Glutamatergic neuron (in vitro differentiated cells): ENCODE results near the gene FGF22. TPM values are rescaled to one million over a fixed set of nuclear protein-coding genes. Genes with fewer than 3 reads are reported as not detected.
"Not testable (repeated sequence)": the region's sequence is repeated elsewhere in the genome, so short reads cannot be mapped to it uniquely, and the experiment has no call there.

Experiments
- DNase-seq: peaks from one replicate; pipeline ENCODE4 v3.0.0; 2022
- H3K27ac Mint-ChIP-seq: one replicate; pipeline ENCODE4 v1.8.0; 2020; ENCODE audit warnings: mild to moderate bottlenecking, mixed read lengths, inconsistent platforms; ENCODE audit not compliant: unreplicated experiment
- H3K27me3 Mint-ChIP-seq: one replicate; pipeline ENCODE4 v1.8.0; 2020; ENCODE audit warnings: mild to moderate bottlenecking, moderate library complexity, mixed read lengths, inconsistent platforms; ENCODE audit not compliant: unreplicated experiment
- H3K36me3 Mint-ChIP-seq: one replicate; pipeline ENCODE4 v1.8.0; 2020; ENCODE audit warnings: mild to moderate bottlenecking, mixed read lengths, inconsistent platforms; ENCODE audit not compliant: unreplicated experiment
- H3K4me1 Mint-ChIP-seq: one replicate; pipeline ENCODE4 v1.8.0; 2020; ENCODE audit warnings: mild to moderate bottlenecking, low read depth, mixed read lengths, inconsistent platforms; ENCODE audit not compliant: unreplicated experiment
- H3K4me3 Mint-ChIP-seq: one replicate; pipeline ENCODE4 v1.8.0; 2020; ENCODE audit warnings: mild to moderate bottlenecking, mixed read lengths, inconsistent platforms; ENCODE audit not compliant: unreplicated experiment
- H3K9me3 Mint-ChIP-seq: one replicate; pipeline ENCODE4 v1.8.0; 2020; ENCODE audit warnings: mild to moderate bottlenecking, moderate library complexity, mixed read lengths, inconsistent platforms; ENCODE audit not compliant: unreplicated experiment
- CTCF ChIP-seq: fragments of 200-600 bp; sonication (generic); IDR thresholded peaks from one replicate; pipeline ENCODE4 v1.5.0; 2021; ENCODE audit not compliant: partially characterized antibody, unreplicated experiment
- total RNA-seq: library from RNA; stranded (reverse); fragmentation: NEBNext Ultra II Directional; extraction: Animal tissue kit (Norgen Biotek cat#: 25700); gene quantifications from one replicate; pipeline ENCODE4 v1.2.1, GENCODE V29; 2021; ENCODE audit not compliant: unreplicated experiment

The FGF22 gene
- total RNA-seq, 1 donor from 2014 or later, result 1.5 TPM

DNA sequence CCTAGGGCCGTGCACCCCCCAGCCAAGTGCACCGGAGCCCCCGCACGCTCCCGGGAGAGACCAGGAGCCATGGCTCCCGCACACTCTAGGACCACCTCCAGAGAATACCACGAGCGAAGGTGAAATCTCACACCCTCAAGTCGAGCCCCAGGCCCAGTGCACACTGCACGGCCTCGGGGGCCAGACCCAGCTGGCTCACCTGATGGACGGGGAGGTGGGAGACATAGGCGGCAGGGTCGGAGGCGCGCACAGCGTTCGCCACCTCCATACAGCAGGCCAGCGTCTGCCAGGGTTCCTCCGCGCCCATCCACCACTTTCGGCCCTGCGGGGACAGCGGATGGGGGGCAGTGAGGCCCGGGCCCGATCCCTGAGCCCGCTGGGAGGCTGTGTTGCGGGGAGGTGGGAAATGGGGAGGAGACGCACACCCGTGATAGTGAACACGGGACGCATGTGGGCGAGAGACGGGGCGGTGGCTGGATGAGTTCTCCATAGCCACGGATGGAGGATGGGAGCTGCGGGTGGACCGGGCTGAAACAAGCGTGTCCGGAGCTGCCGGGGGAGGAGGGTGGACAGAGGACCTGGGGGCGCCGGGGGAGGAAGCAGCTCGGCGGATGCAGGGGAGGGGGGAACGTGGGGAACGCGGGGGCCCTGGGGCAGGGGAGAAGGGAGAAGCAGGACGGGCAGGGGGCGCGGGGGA is 19.4 kb upstream of the FGF22 start:
- no peak for TF ChIP-seq CTCF
- Mint-ChIP-seq H3K36me3 (peaks cover 1% of the 10 kb centered on the region), H3K27ac (no peak overlapping the region), H3K4me1 (peaks cover under 1% of the 10 kb centered on the region), H3K4me3 (no peak overlapping the region), H3K27me3 (peaks cover 14% of the 10 kb centered on the region), H3K9me3 (peaks cover 4% of the 10 kb centered on the region)
- DNase-seq, result no peak

DNA sequence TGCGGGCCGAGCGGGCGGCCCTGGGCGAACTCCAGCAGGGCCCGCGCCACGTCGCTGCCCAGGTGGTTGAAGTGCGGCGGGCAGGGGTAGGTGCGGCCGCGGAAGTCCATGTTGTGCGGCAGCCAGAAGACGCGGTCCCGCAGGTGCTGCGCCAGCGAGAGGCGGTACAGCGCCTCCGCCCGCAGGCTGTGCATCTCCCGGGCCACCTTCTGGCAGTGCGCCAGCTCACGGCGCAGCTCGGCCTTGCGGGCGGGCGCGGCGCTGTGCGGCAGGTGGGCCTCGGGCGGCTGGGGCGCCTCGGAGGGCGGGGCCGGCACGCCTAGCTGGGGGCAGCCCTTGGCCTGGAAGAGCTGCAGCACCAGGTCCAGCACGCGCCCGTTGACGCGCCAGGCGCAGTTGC is 18.5 kb upstream of the FGF22 start:
- H3K4me1 Mint-ChIP-seq, H3K9me3 Mint-ChIP-seq, DNase-seq, H3K36me3 Mint-ChIP-seq, H3K4me3 Mint-ChIP-seq, H3K27ac Mint-ChIP-seq: not testable (repeated sequence)
- H3K27me3 Mint-ChIP-seq, result peaks cover 10% of the 10 kb centered on the region

- TF ChIP-seq CTCF, result no peak
- Mint-ChIP-seq H3K4me1 (peaks cover 3% of the 10 kb centered on the region), H3K27ac (no peak overlapping the region), H3K27me3 (peaks cover 10% of the 10 kb centered on the region), H3K9me3 (peaks cover 6% of the 10 kb centered on the region), H3K4me3 (no peak overlapping the region), H3K36me3 (peaks cover 5% of the 10 kb centered on the region)
- DNase-seq, result no peak
Measured at GRCh38 chr19:621819-622218, 17.9 kb upstream of the FGF22 start.

- Mint-ChIP-seq H3K27me3 (peaks cover 10% of the 10 kb centered on the region), H3K36me3 (peaks cover 5% of the 10 kb centered on the region), H3K4me3 (no peak overlapping the region), H3K9me3 (peaks cover 6% of the 10 kb centered on the region), H3K27ac (no peak overlapping the region), H3K4me1 (peaks cover 3% of the 10 kb centered on the region)
- TF ChIP-seq CTCF, result no peak
- no peak for DNase-seq
Measured at GRCh38 chr19:622666-623065, 17.0 kb upstream of the FGF22 start.

- DNase-seq, result no peak
- H3K36me3 Mint-ChIP-seq, result peaks cover 5% of the 10 kb centered on the region
- H3K27me3 Mint-ChIP-seq, result peaks cover 10% of the 10 kb centered on the region
- H3K9me3 Mint-ChIP-seq, result peaks cover 8% of the 10 kb centered on the region
- H3K27ac Mint-ChIP-seq, result no peak overlapping the region
- H3K4me3 Mint-ChIP-seq, result no peak overlapping the region
- H3K4me1 Mint-ChIP-seq, result peaks cover 3% of the 10 kb centered on the region
- no peak for TF ChIP-seq CTCF
Measured at GRCh38 chr19:623175-623916, 16.3 kb upstream of the FGF22 start.
